Cardiac fibroblast (primary cell): ENCODE measurements around the gene DNAH3.
A peak's percentile ranks its signal among the peaks of the same experiment; 100 is the strongest.
"Not testable (repeated sequence)": the region's sequence is repeated elsewhere in the genome, so short reads cannot be mapped to it uniquely, and the experiment has no call there.

Experiments used
- DNase-seq, 2 donors: peaks; one replicate each; pipeline versions ENCODE4 v3.0.0 to v3.0.0-alpha.2; 2010; ENCODE audit warnings: low read depth in 2 of 2
- H3K4me3 ChIP-seq, 2 donors: replicated peaks in 1 of 2; 1 replicate in 1 of 2; 2 replicates in 1 of 2; pipeline ENCODE4 v1.5.1; 2011; ENCODE audit warnings: low read depth in 2 of 2, low read length in 2 of 2, mild to moderate bottlenecking in 2 of 2, moderate library complexity in 1 of 2
- TF ChIP-seq, protein P1 (sequence below): IDR thresholded peaks from one replicate; pipeline ENCODE4 v1.5.1; 2011; ENCODE audit warnings: low read depth, mild to moderate bottlenecking, low read length, inconsistent platforms

The DNAH3 gene

DNA sequence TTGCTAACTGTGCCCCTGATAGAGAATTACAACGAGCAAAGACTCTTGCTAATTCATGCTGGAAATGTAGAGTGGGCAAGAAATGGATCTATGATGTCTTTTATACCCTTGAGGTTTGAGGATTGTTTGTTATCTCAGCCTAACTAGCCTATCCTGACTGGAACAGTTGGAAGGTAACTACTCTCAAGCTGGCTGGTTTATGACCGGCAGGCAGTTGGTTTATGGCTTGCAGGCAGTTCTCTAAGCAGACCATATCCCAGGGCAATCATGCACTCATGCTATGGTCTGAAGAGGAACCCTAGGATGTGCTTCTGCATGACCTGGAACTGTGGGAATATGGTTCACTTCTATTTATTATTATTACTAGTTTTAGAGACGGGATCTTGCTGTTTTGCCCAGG lies 201.0 kb downstream of the DNAH3 start:
- TF ChIP-seq, protein P1, sequence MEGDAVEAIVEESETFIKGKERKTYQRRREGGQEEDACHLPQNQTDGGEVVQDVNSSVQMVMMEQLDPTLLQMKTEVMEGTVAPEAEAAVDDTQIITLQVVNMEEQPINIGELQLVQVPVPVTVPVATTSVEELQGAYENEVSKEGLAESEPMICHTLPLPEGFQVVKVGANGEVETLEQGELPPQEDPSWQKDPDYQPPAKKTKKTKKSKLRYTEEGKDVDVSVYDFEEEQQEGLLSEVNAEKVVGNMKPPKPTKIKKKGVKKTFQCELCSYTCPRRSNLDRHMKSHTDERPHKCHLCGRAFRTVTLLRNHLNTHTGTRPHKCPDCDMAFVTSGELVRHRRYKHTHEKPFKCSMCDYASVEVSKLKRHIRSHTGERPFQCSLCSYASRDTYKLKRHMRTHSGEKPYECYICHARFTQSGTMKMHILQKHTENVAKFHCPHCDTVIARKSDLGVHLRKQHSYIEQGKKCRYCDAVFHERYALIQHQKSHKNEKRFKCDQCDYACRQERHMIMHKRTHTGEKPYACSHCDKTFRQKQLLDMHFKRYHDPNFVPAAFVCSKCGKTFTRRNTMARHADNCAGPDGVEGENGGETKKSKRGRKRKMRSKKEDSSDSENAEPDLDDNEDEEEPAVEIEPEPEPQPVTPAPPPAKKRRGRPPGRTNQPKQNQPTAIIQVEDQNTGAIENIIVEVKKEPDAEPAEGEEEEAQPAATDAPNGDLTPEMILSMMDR, result no peak
- H3K4me3 ChIP-seq, result no peak overlapping the region
- DNase-seq, result no peak

DNA sequence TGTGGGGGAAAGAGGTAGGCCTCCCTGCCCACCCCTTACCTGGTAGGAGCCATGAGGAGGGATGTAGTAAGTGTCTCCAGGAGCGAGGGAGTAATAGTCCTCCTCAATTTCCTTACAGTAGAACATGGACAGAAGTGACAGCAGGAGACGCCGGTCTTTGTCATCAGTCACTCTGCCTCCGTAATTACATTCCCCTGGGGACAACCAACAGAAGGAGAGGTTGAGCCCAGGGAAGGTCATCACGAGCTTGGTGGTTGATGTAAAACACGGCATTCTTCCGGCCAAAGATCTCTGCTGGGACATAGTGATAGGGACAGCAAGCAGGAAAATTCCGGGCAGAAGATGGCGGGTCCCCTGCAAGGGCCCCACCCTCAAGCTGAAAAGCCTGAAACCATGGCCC lies 202.2 kb downstream of the DNAH3 start:
- no peak for DNase-seq
- TF ChIP-seq, protein P1, result no peak
- no peak overlapping the region for H3K4me3 ChIP-seq

DNA sequence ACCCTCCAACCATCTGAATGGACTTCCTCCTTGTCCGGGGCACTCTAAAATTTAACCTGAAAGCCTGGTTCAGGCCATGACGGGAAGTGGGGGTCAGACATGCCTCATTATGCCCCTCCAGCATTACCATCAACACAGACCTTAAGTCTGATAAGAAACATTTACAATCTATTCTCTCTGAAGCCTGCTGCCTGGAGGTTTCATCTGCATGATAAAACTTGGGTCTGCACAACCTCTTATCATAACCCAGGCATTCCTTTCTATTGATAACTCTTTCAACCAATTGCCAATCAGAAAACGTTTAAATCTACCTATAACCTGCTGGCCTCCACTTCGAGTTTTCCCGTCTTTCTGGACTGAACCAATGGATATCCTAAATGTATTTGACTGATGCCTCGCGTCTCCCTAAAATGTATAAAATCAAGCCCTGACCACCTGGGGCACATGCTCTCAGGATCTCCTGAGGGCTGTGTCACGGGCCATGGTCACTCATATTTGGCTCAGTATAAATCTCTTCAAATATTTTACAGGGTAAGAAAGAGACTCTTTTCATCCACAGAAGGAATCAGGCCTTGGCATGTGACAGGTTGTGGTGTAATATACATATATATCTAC lies 204.5 kb downstream of the DNAH3 start:
- H3K4me3 ChIP-seq, result no peak overlapping the region
- no peak for DNase-seq
- TF ChIP-seq, protein P1, result no peak

DNA sequence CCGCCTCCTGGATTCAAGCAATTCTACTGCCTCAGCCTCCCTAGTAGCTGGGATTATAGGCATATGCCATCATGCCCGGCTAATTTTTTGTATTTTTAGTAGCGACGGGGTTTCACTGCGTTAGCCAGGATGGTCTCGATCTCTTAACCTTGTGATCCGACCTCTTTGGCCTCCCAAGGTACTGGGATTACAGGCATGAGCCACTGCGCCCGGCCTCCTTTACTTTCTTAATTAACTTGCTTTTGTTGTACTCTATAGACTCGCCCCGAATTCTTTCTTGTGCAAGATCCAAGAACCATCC lies 205.1 kb downstream of the DNAH3 start:
- DNase-seq, result not testable (repeated sequence)

DNA sequence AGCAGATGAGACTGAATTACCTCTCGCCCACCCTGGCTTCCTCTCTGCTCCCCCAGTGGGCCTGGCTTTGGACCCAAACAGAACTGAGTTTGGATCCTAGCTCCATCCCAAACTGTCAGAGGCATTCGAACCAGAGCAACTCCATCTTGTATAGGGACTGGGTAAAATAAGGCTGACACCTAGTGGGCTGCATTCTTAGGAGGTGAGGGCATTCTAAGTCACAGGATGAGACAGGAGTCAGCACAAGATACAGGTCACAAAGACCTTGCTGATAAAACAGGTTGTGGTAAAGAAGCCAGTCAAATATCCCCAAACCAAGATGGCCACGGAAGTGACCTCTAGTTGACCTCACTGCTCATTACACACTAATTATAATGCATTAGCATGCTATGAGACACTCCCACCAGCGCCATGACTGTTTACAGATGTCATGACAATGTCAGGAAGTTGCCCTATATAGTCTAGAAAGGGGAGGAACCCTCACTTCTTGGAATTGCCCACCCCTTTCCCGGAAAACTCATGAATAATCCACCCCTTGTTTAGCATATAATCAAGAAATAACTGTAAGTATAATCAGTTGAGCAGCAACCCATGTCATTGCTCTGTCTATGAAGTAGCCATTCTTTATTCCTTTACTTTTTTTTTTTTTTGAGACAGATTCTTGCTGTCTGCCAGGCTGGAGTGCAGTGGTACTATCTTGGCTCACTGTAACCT lies 205.6 kb downstream of the DNAH3 start:
- DNase-seq, result peak; percentile 27 to 32
- H3K4me3 ChIP-seq, result no peak overlapping the region
- TF ChIP-seq, protein P1, result no peak

More for the DNA sequence above, 205.1 kb downstream of the DNAH3 start:
- H3K4me3 ChIP-seq, result not testable (repeated sequence)

DNA sequence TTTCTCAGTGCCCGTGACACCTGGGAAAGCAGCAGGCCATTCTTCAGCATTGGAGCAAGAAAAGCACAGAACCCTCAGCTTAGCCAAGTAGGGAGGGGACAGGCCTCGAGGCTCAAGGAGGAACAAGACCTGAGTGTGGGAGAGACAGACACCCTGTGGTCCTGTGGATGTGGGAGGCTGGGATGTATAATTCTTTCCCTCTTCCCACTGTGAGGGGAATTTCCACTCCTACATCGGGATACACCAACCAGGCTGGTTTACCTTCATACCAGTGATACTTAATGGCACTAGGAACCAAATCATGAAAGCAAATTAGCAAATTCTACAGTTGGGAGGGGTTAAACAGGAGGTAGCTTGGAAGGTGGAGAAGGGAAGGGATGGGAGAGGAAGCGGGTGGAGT lies 208.4 kb downstream of the DNAH3 start:
- TF ChIP-seq, protein P1, result no peak
- no peak overlapping the region for H3K4me3 ChIP-seq
- no peak for DNase-seq

DNA sequence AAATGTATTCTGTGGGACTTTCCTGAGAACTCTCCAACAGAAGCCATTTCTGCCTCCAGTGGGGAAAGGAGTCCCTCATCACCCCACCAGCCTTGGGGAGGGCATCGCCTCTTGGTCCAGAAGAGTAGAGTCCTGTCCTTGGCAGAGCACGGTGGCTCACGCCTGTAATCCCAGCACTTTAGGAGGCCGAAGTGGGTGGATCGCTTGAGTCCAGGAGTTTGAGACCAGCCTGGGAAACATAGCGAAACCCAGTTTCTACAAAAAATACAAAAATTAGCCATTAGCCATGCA lies 209.1 kb downstream of the DNAH3 start:
- no peak for DNase-seq
- TF ChIP-seq, protein P1, result no peak
- no peak overlapping the region for H3K4me3 ChIP-seq
